CD4-positive, alpha-beta memory T cell (primary cell): ENCODE data around the gene SULF2. TPM values are rescaled to one million over a fixed set of nuclear protein-coding genes. Genes with fewer than 3 reads are reported as not detected.

Source experiments
- CTCF ChIA-PET: fragments of 350-600 bp; sonication (Branson Sonifier 250); formaldehyde crosslinking; loops from one replicate; lab custom pipeline; 2021; ENCODE audit warnings: inconsistent platforms; ENCODE audit not compliant: partially characterized antibody; lab: Charles Lee
- POLR2A ChIA-PET: fragments of 350-600 bp; sonication (Branson Sonifier 250); formaldehyde crosslinking; loops from one replicate; lab custom pipeline; 2021; ENCODE audit not compliant: partially characterized antibody; lab: Charles Lee
- DNase-seq, 5 donors: peaks; one replicate each; pipeline versions ENCODE4 v3.0.0 to v3.0.0-alpha.2; 2020 to 2022; ENCODE audit warnings: mixed read lengths in 1 of 5
- H3K27ac ChIP-seq: one replicate; pipeline ENCODE4 v1.7.0; 2013; ENCODE audit warnings: low read depth, low read length
- H3K27me3 ChIP-seq: 2 replicates; pipeline ENCODE4 v1.7.0; 2013; ENCODE audit warnings: mild to moderate bottlenecking, low read length, moderate library complexity; ENCODE audit not compliant: insufficient read depth
- H3K36me3 ChIP-seq: 2 replicates; pipeline ENCODE4 v1.7.0; 2013; ENCODE audit warnings: mild to moderate bottlenecking, low read length, moderate library complexity; ENCODE audit not compliant: insufficient read depth
- H3K4me1 ChIP-seq: 2 replicates; pipeline ENCODE4 v1.7.0; 2013; ENCODE audit warnings: mild to moderate bottlenecking, low read length, moderate library complexity; ENCODE audit not compliant: insufficient read depth
- H3K4me3 ChIP-seq, 2 donors: one replicate each; pipeline ENCODE4 v1.7.0; 2013; ENCODE audit warnings: low read length in 2 of 2, mild to moderate bottlenecking in 1 of 2
- H3K9me3 ChIP-seq, 2 donors: one replicate each; pipeline ENCODE4 v1.7.0; 2013; ENCODE audit warnings: low read length in 2 of 2, control low read depth in 1 of 2; ENCODE audit not compliant: control insufficient read depth in 1 of 2
- H3K27ac Mint-ChIP-seq, 7 donors: one replicate each; pipeline ENCODE4 v1.8.0; 2020 to 2021; ENCODE audit warnings: mixed read lengths in 7 of 7, mild to moderate bottlenecking in 6 of 7, inconsistent platforms in 3 of 7, moderate library complexity in 3 of 7
- H3K27me3 Mint-ChIP-seq, 2 donors: one replicate each; pipeline ENCODE4 v1.8.0; 2020 to 2021; ENCODE audit warnings: mixed read lengths in 2 of 2
- H3K36me3 Mint-ChIP-seq, 2 donors: one replicate each; pipeline ENCODE4 v1.8.0; 2020 to 2021; ENCODE audit warnings: mixed read lengths in 2 of 2, inconsistent platforms in 1 of 2, mild to moderate bottlenecking in 1 of 2
- H3K4me1 Mint-ChIP-seq, 4 donors: one replicate each; pipeline ENCODE4 v1.8.0; 2020 to 2021; ENCODE audit warnings: mixed read lengths in 4 of 4, mild to moderate bottlenecking in 1 of 4
- H3K4me3 Mint-ChIP-seq, 8 donors: one replicate each; pipeline ENCODE4 v1.8.0; 2020 to 2021; ENCODE audit warnings: mixed read lengths in 8 of 8, mild to moderate bottlenecking in 7 of 8, moderate library complexity in 6 of 8, inconsistent platforms in 3 of 8
- H3K9me3 Mint-ChIP-seq, 8 donors: one replicate each; pipeline ENCODE4 v1.8.0; 2020 to 2021; ENCODE audit warnings: mixed read lengths in 8 of 8, mild to moderate bottlenecking in 5 of 8, inconsistent platforms in 3 of 8, moderate library complexity in 1 of 8
- intact Hi-C: fragments of 100-400 bp; cut with micrococcal nuclease; formaldehyde crosslinking; loops from one replicate; pipeline ENCODE4 v1.15.1; 2023
- polyA plus RNA-seq, 2 donors: library from polyadenylated mRNA; unstranded; fragments of 300-500 nt; fragmentation: Illumina TruSeq; gene quantifications; one replicate each; pipeline ENCODE4 v1.2.3, GENCODE V29; 2021
- total RNA-seq, 2 experiments: library from RNA; stranded (reverse); gene quantifications; one replicate each; pipeline ENCODE4 v1.2.3, GENCODE V29; 2021

SULF2 gene
- total and polyA plus RNA-seq, 4 experiments from 2014 or later = 0.16 to 1.3 (median 0.55) TPM

DNA sequence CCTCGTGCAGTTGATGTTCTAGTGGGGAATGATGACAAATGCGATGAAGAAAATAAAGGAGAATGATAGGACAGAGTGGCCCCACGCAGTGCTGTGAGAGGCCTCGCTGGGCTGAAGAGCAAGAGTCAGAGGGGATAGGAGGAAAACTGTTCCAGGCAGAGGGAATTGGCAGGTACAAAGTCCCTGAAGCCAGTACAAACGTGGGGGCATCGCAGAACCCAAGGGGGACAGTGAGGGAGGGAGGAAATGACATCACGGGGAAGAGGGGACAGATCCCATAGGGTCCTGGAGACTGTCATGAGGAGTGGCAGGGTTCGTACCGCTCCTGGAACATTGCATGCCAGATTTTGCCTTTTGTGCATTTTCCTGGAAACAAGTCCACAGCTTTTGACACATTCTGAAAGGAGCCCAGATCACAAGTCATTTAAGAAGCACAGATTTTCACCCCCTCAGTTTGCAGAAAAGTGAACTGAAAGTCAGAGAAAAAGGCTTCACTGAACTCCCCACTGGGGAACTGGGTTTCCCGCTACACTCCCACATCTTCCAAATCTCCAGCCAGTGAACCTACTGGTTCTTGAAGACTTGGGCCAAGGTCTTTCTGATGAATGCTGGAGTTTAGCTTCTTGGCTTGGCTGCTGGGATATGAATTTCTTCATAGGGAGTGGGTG, 77.0 kb downstream of the SULF2 start:
- ChIA-PET CTCF (no interaction called here), POLR2A (no interaction called here)

DNA sequence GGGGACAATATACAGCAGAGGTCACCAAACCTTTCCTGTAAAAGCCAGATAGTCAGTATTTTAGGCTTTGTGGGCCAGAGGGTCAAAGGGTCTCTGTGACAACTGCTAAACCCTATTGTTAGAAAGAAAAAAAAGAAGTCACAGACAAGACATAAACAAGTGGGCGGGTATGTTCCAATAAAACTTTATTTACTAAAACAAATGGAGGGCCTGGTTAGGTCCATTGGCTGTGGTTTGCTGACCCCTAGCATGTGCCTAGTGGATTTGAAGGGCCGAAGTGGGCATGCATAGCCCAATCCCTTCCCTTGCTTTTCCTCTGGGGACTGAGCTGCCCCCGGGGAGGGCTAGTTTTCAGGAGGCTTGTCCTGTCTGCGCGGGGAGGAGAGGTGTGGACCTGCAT, 78.9 kb downstream of the SULF2 start:
- H3K4me3 Mint-ChIP-seq = no peak overlapping the region
- H3K27ac ChIP-seq = no peak overlapping the region
- no peaks in the 10 kb centered on the region for H3K4me1 ChIP-seq
- no peak for DNase-seq
- H3K9me3 Mint-ChIP-seq = peaks cover 0 to 2% (median 0%) of the 10 kb centered on the region in 8 donors
- CTCF ChIA-PET = no interaction called here
- no peaks in the 10 kb centered on the region for H3K9me3 ChIP-seq
- no peaks in the 10 kb centered on the region for H3K27me3 ChIP-seq
- no peaks in the 10 kb centered on the region for H3K36me3 Mint-ChIP-seq
- no peaks in the 10 kb centered on the region for H3K36me3 ChIP-seq
- POLR2A ChIA-PET = no interaction called here
- H3K27ac Mint-ChIP-seq = no peak overlapping the region
- H3K27me3 Mint-ChIP-seq = peaks cover 8 to 11% of the 10 kb centered on the region in 2 donors
- intact Hi-C loops = no loop called here
- no peak overlapping the region for H3K4me3 ChIP-seq
- H3K4me1 Mint-ChIP-seq = no peaks in the 10 kb centered on the region

More for the DNA sequence above, 77.0 kb downstream of the SULF2 start:
- no peaks in the 10 kb centered on the region for H3K4me1 ChIP-seq
- Mint-ChIP-seq H3K4me3 (no peak overlapping the region), H3K9me3 (peaks cover 0 to 2% (median 0%) of the 10 kb centered on the region in 8 donors), H3K36me3 (no peaks in the 10 kb centered on the region), H3K4me1 (no peaks in the 10 kb centered on the region), H3K27ac (no peak overlapping the region), H3K27me3 (peaks cover 13 to 18% of the 10 kb centered on the region in 2 donors)
- DNase-seq = no peak
- no peak overlapping the region for H3K4me3 ChIP-seq
- no peaks in the 10 kb centered on the region for H3K36me3 ChIP-seq
- intact Hi-C loops = no loop called here
- no peaks in the 10 kb centered on the region for H3K27me3 ChIP-seq
- no peak overlapping the region for H3K27ac ChIP-seq
- no peaks in the 10 kb centered on the region for H3K9me3 ChIP-seq

DNA sequence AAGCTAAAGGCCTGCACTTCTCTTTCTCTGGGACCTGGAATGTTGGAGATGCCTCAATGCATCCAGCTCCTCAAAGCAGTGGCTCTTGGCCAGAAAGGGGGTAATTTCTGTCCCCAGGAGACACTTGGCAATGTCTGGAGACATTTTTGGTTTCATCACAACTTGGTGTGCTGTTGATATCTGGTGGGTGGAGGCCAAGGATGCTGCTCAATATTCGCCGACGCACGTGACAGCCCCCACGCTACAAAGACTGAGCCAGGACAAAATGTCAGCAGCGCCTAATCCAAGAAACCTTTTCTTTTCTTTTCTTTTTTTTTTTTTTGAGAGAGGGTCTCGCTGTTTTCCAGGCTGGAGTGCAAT, 79.8 kb downstream of the SULF2 start:
- no peaks in the 10 kb centered on the region for H3K36me3 ChIP-seq
- H3K4me1 ChIP-seq = no peaks in the 10 kb centered on the region
- H3K27ac Mint-ChIP-seq = no peak overlapping the region
- ChIA-PET POLR2A (no interaction called here), CTCF (no interaction called here)
- no peak for DNase-seq
- H3K36me3 Mint-ChIP-seq = no peaks in the 10 kb centered on the region
- peaks cover 9 to 11% of the 10 kb centered on the region in 2 donors for H3K27me3 Mint-ChIP-seq
- no peak overlapping the region for H3K4me3 ChIP-seq
- H3K27ac ChIP-seq = no peak overlapping the region
- H3K4me3 Mint-ChIP-seq = no peak overlapping the region
- no peaks in the 10 kb centered on the region for H3K9me3 ChIP-seq
- peaks cover 0 to 2% (median 0%) of the 10 kb centered on the region in 8 donors for H3K9me3 Mint-ChIP-seq
- no peaks in the 10 kb centered on the region for H3K4me1 Mint-ChIP-seq
- intact Hi-C loops = no loop called here
- no peaks in the 10 kb centered on the region for H3K27me3 ChIP-seq

DNA sequence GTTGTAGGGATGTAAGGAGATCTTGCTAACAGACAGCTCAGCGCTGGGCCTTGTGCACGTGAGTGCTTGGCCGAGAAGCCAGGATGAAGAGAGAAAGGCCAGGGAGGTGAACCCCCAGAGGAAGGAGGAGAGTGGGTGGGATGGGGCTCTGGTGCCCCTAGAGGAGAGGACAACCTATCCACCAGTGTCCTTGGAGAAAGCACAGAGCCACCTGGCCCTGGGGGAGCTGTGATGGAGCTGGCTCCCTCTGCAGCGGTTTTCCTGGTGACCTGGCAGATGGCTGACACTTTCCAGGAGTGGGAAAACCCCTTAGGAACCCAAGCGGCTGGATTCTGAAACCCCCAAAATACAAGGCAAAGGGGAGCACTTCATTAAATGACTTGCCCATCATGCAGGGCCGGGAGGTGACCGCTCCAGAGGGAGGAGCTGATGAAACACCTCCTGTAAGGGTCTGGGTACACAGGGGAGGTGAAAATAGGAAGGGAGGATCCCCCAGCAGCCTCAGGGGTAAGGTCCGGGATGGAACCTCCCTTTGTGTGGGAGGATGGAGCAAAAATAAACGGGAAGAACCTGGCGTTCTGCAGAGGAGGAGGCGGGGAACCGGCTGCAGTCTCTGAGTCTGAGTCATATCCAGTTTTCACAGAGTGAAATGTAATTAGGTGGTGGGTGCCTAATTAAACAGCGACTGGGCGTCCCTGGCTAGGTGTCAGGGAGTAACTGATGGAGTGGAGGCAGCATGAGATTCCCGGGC, 80.4 kb downstream of the SULF2 start:
- Histone ChIP-seq H3K36me3 (no peaks in the 10 kb centered on the region), H3K27ac (no peak overlapping the region), H3K9me3 (no peaks in the 10 kb centered on the region), H3K4me3 (no peak overlapping the region), H3K4me1 (no peaks in the 10 kb centered on the region), H3K27me3 (no peaks in the 10 kb centered on the region)
- ChIA-PET CTCF (no interaction called here), POLR2A (no interaction called here)
- DNase-seq = no peak
- peak overlapping the region in 1 of 8 donors; percentile 37 for H3K4me3 Mint-ChIP-seq
- no peaks in the 10 kb centered on the region for H3K36me3 Mint-ChIP-seq
- H3K27ac Mint-ChIP-seq = no peak overlapping the region
- H3K9me3 Mint-ChIP-seq = peaks cover 0 to 2% (median 0%) of the 10 kb centered on the region in 8 donors
- no peaks in the 10 kb centered on the region for H3K4me1 Mint-ChIP-seq
- peaks cover 6 to 11% of the 10 kb centered on the region in 2 donors for H3K27me3 Mint-ChIP-seq
- intact Hi-C loops = no loop called here

DNA sequence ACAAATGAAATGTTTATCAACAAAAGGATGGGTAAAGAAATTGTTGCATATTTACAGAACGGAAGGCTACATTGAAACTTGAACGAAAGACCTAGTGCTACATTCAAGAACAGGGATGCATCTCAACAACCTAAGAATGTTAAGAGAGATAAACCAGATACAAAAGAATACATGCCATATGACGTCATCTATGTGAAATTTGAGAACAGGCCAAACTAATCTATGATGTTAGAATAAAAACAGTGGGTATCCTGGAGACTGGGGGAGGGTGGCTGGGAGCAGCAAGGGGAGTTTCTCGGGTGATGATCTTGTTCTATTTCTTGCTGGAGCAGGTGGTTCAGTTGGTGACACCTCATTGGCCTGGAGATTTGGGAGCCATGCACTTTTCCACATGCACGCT, 81.5 kb downstream of the SULF2 start:
- Histone ChIP-seq H3K9me3 (no peaks in the 10 kb centered on the region), H3K27ac (no peak overlapping the region), H3K27me3 (no peaks in the 10 kb centered on the region), H3K36me3 (no peaks in the 10 kb centered on the region), H3K4me3 (no peak overlapping the region), H3K4me1 (no peaks in the 10 kb centered on the region)
- Mint-ChIP-seq H3K27me3 (peaks cover 3 to 7% of the 10 kb centered on the region in 2 donors), H3K27ac (no peak overlapping the region), H3K36me3 (no peaks in the 10 kb centered on the region), H3K9me3 (peaks cover 0 to 2% (median 0%) of the 10 kb centered on the region in 8 donors), H3K4me1 (no peaks in the 10 kb centered on the region), H3K4me3 (no peak overlapping the region)
- intact Hi-C loops = no loop called here
- CTCF ChIA-PET = no interaction called here
- POLR2A ChIA-PET = no interaction called here
- no peak for DNase-seq

DNA sequence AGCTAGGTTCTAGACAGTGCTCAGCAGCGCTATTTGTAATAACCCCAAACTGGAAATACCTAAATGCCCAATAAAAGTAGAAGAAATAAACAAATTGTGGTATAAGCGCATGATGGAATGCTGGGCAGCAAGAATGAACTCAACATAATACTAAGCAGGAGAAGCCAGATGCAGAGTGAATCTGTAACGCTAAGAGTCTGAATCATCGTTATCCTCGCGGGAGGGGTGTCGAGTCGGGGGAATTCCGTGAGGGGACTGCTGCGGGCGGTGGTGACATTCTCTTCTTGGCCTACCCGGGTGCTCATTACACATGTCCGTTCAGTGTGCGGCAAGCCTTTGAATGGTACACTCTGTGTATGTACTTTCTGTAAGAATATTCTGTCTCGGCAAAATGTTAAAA, 83.7 kb downstream of the SULF2 start:
- intact Hi-C loops = no loop called here
- Histone ChIP-seq H3K36me3 (no peaks in the 10 kb centered on the region), H3K27me3 (no peaks in the 10 kb centered on the region), H3K4me3 (no peak overlapping the region), H3K9me3 (no peaks in the 10 kb centered on the region), H3K27ac (no peak overlapping the region), H3K4me1 (no peaks in the 10 kb centered on the region)
- Mint-ChIP-seq H3K27me3 (peaks cover 3 to 6% of the 10 kb centered on the region in 2 donors), H3K4me1 (no peaks in the 10 kb centered on the region), H3K27ac (no peak overlapping the region), H3K9me3 (peaks cover 0 to 2% (median 0%) of the 10 kb centered on the region in 8 donors), H3K36me3 (no peaks in the 10 kb centered on the region), H3K4me3 (no peak overlapping the region)
- no peak for DNase-seq
- CTCF ChIA-PET = no interaction called here
- POLR2A ChIA-PET = no interaction called here

GRCh38 chr20:47700327-47700726, 85.0 kb downstream of the SULF2 start:
- ChIA-PET CTCF (no interaction called here), POLR2A (no interaction called here)
- Mint-ChIP-seq H3K27ac (no peak overlapping the region), H3K4me1 (peaks cover 0 to under 1% (median under 1%) of the 10 kb centered on the region in 4 donors), H3K27me3 (peaks cover 3 to 6% of the 10 kb centered on the region in 2 donors), H3K4me3 (no peak overlapping the region), H3K36me3 (no peaks in the 10 kb centered on the region), H3K9me3 (no peaks in the 10 kb centered on the region)
- no peak for DNase-seq
- intact Hi-C loops = no loop called here
- no peaks in the 10 kb centered on the region for H3K27me3 ChIP-seq
- H3K9me3 ChIP-seq = no peaks in the 10 kb centered on the region
- H3K4me3 ChIP-seq = no peak overlapping the region
- no peaks in the 10 kb centered on the region for H3K4me1 ChIP-seq
- no peaks in the 10 kb centered on the region for H3K36me3 ChIP-seq
- no peak overlapping the region for H3K27ac ChIP-seq
